Measurements from ENCODE around the gene ZNF181.

ZNF181 gene

GRCh38 chr19:34787059-34787824, 53.2 kb downstream of the ZNF181 start:
- CTCF ChIA-PET, result no interaction called here
- POLR2A ChIA-PET (ENCODE audit: low non-redundant PET), result no interaction called here
- no peak for DNase-seq (ENCODE audit: low spot score)
- H3K27ac ChIP-seq, result no peak overlapping the region
- TF ChIP-seq, protein P1, sequence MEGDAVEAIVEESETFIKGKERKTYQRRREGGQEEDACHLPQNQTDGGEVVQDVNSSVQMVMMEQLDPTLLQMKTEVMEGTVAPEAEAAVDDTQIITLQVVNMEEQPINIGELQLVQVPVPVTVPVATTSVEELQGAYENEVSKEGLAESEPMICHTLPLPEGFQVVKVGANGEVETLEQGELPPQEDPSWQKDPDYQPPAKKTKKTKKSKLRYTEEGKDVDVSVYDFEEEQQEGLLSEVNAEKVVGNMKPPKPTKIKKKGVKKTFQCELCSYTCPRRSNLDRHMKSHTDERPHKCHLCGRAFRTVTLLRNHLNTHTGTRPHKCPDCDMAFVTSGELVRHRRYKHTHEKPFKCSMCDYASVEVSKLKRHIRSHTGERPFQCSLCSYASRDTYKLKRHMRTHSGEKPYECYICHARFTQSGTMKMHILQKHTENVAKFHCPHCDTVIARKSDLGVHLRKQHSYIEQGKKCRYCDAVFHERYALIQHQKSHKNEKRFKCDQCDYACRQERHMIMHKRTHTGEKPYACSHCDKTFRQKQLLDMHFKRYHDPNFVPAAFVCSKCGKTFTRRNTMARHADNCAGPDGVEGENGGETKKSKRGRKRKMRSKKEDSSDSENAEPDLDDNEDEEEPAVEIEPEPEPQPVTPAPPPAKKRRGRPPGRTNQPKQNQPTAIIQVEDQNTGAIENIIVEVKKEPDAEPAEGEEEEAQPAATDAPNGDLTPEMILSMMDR (conservative IDR thresholded peaks at IDR 0.05; ENCODE audit: low read depth), result no peak

GRCh38 chr19:34788074-34788473, 54.0 kb downstream of the ZNF181 start:
- H3K27ac ChIP-seq, result no peak overlapping the region
- TF ChIP-seq, protein P1 (conservative IDR thresholded peaks at IDR 0.05; ENCODE audit: low read depth), result no peak
- ChIA-PET CTCF (no interaction called here), POLR2A (ENCODE audit: low non-redundant PET) (no interaction called here)
- DNase-seq (ENCODE audit: low spot score), result no peak

DNA sequence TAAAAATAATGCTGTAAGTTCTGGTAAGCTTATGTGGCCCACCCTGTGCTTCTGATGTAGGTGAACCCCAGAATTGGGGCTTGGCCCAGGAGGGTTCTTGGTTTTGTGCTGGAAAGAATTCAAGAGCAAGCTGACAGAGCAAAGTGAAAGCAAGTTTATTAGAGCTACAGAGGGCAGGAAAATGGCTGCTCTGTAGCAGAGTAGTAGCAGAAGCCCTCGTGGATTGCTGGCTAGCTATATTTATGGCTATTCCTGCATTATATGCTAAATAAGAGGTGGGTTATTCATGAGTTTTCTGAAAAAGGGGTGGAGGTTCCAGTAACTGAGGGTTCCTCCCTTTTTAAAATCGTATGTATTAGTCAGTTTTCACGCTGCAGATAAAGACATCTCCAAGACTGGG, 59.5 kb downstream of the ZNF181 start:
- no peak for DNase-seq (ENCODE audit: low spot score)
- TF ChIP-seq, protein P1 (conservative IDR thresholded peaks at IDR 0.05; ENCODE audit: low read depth), result no peak
- ChIA-PET CTCF (no interaction called here), POLR2A (ENCODE audit: low non-redundant PET) (no interaction called here)
- H3K27ac ChIP-seq, result no peak overlapping the region

- no peak for DNase-seq (ENCODE audit: low spot score)
- POLR2A ChIA-PET (ENCODE audit: low non-redundant PET), result no interaction called here
- TF ChIP-seq, protein P1 (conservative IDR thresholded peaks at IDR 0.05; ENCODE audit: low read depth), result no peak
- CTCF ChIA-PET, result no interaction called here
- no peak overlapping the region for H3K27ac ChIP-seq
Observed at GRCh38 chr19:34794066-34794960, 60.3 kb downstream of the ZNF181 start.
